Activated B cell treated with CpG ODN at 0.5 μM for 24 hours (primary cell): ENCODE measurements around the gene PRKN. TPM values are rescaled to one million over a fixed set of nuclear protein-coding genes. Genes with fewer than 3 reads are reported as not detected.

Source experiments
- ATAC-seq: fragments of 200-7000 bp; cut with Tn5 transposase; one replicate; pipeline ENCODE4 v1.10.0; 2021; ENCODE audit warnings: low read depth, mild to moderate bottlenecking, moderate library complexity
- CTCF ChIA-PET: fragments of 350-600 bp; sonication (Branson Sonifier 250); formaldehyde crosslinking; loops from one replicate; lab custom pipeline; 2021; ENCODE audit warnings: antibody characterized with exemption; lab: Charles Lee
- POLR2A ChIA-PET: fragments of 350-600 bp; sonication (Branson Sonifier 250); formaldehyde crosslinking; loops from one replicate; lab custom pipeline; 2021; ENCODE audit warnings: antibody characterized with exemption; lab: Charles Lee
- DNase-seq: peaks from one replicate; pipeline ENCODE4 v3.0.0; 2022
- H3K27ac Mint-ChIP-seq: one replicate; pipeline ENCODE4 v1.8.0; 2020; ENCODE audit warnings: mixed read lengths
- H3K27me3 Mint-ChIP-seq: one replicate; pipeline ENCODE4 v1.8.0; 2021; ENCODE audit warnings: mixed read lengths
- H3K36me3 Mint-ChIP-seq: one replicate; pipeline ENCODE4 v1.8.0; 2021; ENCODE audit warnings: low read depth, mixed read lengths
- H3K4me1 Mint-ChIP-seq: one replicate; pipeline ENCODE4 v1.8.0; 2021; ENCODE audit warnings: mixed read lengths
- H3K4me3 Mint-ChIP-seq: one replicate; pipeline ENCODE4 v1.8.0; 2020; ENCODE audit warnings: mild to moderate bottlenecking, mixed read lengths
- H3K9me3 Mint-ChIP-seq: one replicate; pipeline ENCODE4 v1.8.0; 2020; ENCODE audit warnings: mixed read lengths
- intact Hi-C: fragments of 100-400 bp; cut with micrococcal nuclease; formaldehyde crosslinking; loops from one replicate; pipeline ENCODE4 v1.15.1; 2024
- total RNA-seq: library from RNA; stranded (reverse); gene quantifications from 2 replicates; pipeline ENCODE4 v1.2.3, GENCODE V29; 2022
- TF ChIP-seq, protein P1 (sequence below): fragments of 200-600 bp; IDR thresholded peaks from one replicate; pipeline ENCODE4 v1.8.0; 2022; ENCODE audit warnings: antibody characterized with exemption, mild to moderate bottlenecking

Gene PRKN
- total RNA-seq, 1 donor from 2014 or later: 2.3 TPM

DNA sequence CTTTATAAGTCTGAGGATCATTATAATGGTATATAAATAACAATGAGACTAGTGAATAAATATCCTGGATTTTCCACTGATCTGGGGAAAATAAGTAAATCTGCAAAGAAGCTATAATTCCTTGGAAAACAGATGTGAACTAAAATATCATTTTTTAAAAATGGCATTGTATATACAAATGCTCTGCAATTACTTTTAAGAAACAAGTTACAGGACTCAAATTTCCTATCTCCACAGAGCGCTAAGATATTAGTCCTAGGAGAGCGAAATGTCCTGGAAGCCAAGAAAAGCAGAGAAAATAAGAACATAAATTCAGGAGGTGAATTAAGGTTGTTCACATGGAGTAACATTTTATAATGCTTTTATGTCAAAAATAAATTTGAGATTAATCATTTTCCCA is 61.3 kb downstream of the PRKN start:
- H3K27me3 Mint-ChIP-seq: no peaks in the 10 kb centered on the region
- H3K36me3 Mint-ChIP-seq: peaks cover 2% of the 10 kb centered on the region
- H3K9me3 Mint-ChIP-seq: peaks cover 21% of the 10 kb centered on the region
- no peaks in the 10 kb centered on the region for H3K4me1 Mint-ChIP-seq
- no peak for DNase-seq
- H3K4me3 Mint-ChIP-seq: no peak overlapping the region
- ChIA-PET POLR2A (no interaction called here), CTCF (no interaction called here)
- ATAC-seq: no peak
- intact Hi-C loops: no loop called here
- TF ChIP-seq, protein P1, sequence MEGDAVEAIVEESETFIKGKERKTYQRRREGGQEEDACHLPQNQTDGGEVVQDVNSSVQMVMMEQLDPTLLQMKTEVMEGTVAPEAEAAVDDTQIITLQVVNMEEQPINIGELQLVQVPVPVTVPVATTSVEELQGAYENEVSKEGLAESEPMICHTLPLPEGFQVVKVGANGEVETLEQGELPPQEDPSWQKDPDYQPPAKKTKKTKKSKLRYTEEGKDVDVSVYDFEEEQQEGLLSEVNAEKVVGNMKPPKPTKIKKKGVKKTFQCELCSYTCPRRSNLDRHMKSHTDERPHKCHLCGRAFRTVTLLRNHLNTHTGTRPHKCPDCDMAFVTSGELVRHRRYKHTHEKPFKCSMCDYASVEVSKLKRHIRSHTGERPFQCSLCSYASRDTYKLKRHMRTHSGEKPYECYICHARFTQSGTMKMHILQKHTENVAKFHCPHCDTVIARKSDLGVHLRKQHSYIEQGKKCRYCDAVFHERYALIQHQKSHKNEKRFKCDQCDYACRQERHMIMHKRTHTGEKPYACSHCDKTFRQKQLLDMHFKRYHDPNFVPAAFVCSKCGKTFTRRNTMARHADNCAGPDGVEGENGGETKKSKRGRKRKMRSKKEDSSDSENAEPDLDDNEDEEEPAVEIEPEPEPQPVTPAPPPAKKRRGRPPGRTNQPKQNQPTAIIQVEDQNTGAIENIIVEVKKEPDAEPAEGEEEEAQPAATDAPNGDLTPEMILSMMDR: no peak
- no peak overlapping the region for H3K27ac Mint-ChIP-seq

DNA sequence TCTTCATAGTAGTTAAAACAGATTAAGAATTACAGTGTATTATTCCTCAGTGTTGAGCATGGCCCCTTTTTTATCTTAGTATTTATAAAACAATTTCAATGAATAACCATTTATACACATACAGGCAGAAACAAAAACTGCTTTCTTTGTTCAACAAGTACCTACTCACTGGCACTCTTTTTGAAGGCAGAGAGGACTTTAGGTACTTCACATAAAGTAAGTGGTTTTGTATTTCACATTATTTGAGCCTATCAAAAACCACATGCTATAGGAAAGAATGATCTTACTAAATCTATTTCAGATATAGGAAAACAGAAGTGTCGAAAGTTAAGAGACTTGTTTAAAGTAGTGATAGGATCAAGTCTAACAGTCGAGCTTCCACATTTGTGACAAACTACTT is 73.8 kb downstream of the PRKN start:
- no peaks in the 10 kb centered on the region for H3K4me1 Mint-ChIP-seq
- ATAC-seq (no peak), DNase-seq (no peak)
- no peak overlapping the region for H3K27ac Mint-ChIP-seq
- CTCF ChIA-PET: no interaction called here
- TF ChIP-seq, protein P1: no peak
- H3K36me3 Mint-ChIP-seq: no peaks in the 10 kb centered on the region
- H3K27me3 Mint-ChIP-seq: no peaks in the 10 kb centered on the region
- intact Hi-C loops: no loop called here
- H3K4me3 Mint-ChIP-seq: no peak overlapping the region
- H3K9me3 Mint-ChIP-seq: peaks cover 4% of the 10 kb centered on the region
- POLR2A ChIA-PET: no interaction called here

DNA sequence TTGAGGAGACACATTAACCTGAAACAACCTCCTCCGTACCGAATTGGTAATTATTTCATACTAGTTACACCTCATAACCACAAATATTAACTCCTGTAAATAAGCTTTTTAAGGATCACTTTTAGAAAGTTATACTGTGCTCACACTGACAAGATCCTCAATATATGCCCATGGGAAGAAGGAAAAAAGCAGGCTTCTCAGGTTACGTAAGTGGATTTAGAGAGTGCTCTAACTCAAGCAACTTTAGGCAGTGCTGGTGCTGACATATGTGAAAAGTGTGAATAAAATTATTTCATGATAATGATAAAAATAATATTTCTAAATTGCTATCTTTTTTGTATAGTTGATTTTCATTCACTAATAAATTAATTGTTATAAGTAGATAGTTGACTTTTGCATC is 76.1 kb downstream of the PRKN start:
- POLR2A ChIA-PET: no interaction called here
- no peak for ATAC-seq
- H3K27me3 Mint-ChIP-seq: no peaks in the 10 kb centered on the region
- peaks cover 1% of the 10 kb centered on the region for H3K9me3 Mint-ChIP-seq
- intact Hi-C loops: no loop called here
- DNase-seq: no peak
- H3K36me3 Mint-ChIP-seq: no peaks in the 10 kb centered on the region
- TF ChIP-seq, protein P1: no peak
- H3K4me1 Mint-ChIP-seq: no peaks in the 10 kb centered on the region
- CTCF ChIA-PET: no interaction called here
- H3K4me3 Mint-ChIP-seq: no peak overlapping the region
- H3K27ac Mint-ChIP-seq: no peak overlapping the region

DNA sequence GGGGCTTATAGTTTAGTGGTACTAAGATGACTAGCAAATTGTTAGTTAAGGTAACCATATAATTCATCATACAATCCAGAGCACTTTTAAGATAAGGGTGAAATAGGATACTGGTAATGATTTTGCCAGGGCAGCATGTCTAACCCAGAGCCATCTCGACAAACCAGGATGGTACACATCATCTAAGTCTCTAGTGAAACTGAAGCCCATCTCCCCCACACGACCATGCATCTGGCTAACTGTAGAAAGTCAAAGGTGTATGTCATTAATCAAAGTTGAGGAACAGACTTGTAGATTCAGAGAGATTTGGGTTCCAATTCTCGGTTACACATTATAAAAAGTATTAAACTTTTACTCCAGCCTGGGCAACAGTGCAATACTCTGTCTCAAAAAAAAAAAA is 78.3 kb downstream of the PRKN start:
- CTCF ChIA-PET: no interaction called here

DNA sequence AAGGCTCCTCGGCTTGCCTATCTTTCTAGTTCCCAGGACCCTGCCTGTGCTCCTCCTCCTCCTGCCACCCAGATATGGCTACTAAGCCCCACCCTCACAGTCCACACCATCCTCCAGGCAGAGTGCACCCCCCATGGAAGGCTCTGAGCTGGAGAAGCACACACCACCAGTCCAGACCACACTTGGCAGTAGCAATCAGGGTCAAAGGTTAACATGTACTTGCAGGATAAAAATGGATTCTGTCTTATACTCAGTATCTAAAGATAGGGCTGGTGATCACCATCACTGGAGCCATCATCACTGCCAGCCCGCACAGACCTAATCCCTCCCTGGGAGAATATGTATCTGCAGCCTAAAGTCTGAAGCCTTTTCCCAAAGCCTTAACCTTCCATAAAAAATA is 83.4 kb downstream of the PRKN start:
- TF ChIP-seq, protein P1: no peak
- Mint-ChIP-seq H3K27me3 (no peaks in the 10 kb centered on the region), H3K4me1 (no peaks in the 10 kb centered on the region), H3K36me3 (no peaks in the 10 kb centered on the region), H3K4me3 (no peak overlapping the region), H3K9me3 (no peaks in the 10 kb centered on the region), H3K27ac (no peak overlapping the region)
- CTCF ChIA-PET: no interaction called here
- POLR2A ChIA-PET: no interaction called here
- intact Hi-C loops: no loop called here
- no peak for DNase-seq
- ATAC-seq: no peak

More for the DNA sequence above, 78.3 kb downstream of the PRKN start:
- ATAC-seq (no peak), DNase-seq (no peak)
- Mint-ChIP-seq H3K4me3 (no peak overlapping the region), H3K9me3 (no peaks in the 10 kb centered on the region), H3K27me3 (no peaks in the 10 kb centered on the region), H3K4me1 (no peaks in the 10 kb centered on the region), H3K27ac (no peak overlapping the region), H3K36me3 (no peaks in the 10 kb centered on the region)
- TF ChIP-seq, protein P1: no peak
- POLR2A ChIA-PET: no interaction called here
- intact Hi-C loops: no loop called here
